ENCODE results near the gene BCR. TPM values are rescaled to one million over a fixed set of nuclear protein-coding genes. Genes with fewer than 3 reads are reported as not detected.
A peak's percentile ranks its signal among the peaks of the same experiment; 100 is the strongest.

BCR gene
- total and polyA plus RNA-seq, 2 of the 13 experiments (the other 11 are each of a cell fraction or from before 2014, with no cell fraction given), result 19.9 to 33.6 TPM

- TF ChIP-seq RXRB (CRISPR knock-in tag; IDR thresholded peaks at IDR 0.05; ENCODE audit: borderline replicate concordance) (no peak), ZNF687 (CRISPR knock-in tag; IDR thresholded peaks at IDR 0.05) (peak; percentile 1; the same call in 1 of the 2 replicates), RAD21 (CRISPR knock-in tag; IDR thresholded peaks at IDR 0.05) (peak; percentile 47; the same call in 1 of the 2 replicates), ZBTB14 (CRISPR knock-in tag; IDR thresholded peaks at IDR 0.05) (0 out of 2 replicates have a peak, but pooled peaks have one; percentile 22), ZHX2 (IDR thresholded peaks at IDR 0.05; ENCODE audit: low read depth) (no peak), ZHX2 (CRISPR knock-in tag; IDR thresholded peaks at IDR 0.05; ENCODE audit: borderline replicate concordance) (0 out of 2 replicates have a peak, but pooled peaks have one; percentile 67), CBFB (CRISPR knock-in tag; IDR thresholded peaks at IDR 0.05) (no peak), MAZ (IDR thresholded peaks at IDR 0.05; ENCODE audit: borderline replicate concordance, low read depth, low read length) (no peak), MAZ (CRISPR knock-in tag; IDR thresholded peaks at IDR 0.05; ENCODE audit: low read depth) (peak; percentile 41), PCBP1 (IDR thresholded peaks at IDR 0.05; ENCODE audit: borderline replicate concordance, low read depth, low read length) (no peak), FOXJ3 (CRISPR knock-in tag; IDR thresholded peaks at IDR 0.05; ENCODE audit: borderline replicate concordance) (no peak), CTCF (CRISPR knock-in tag; IDR thresholded peaks at IDR 0.05) (no peak; the same call in 1 of the 2 replicates)
Measured at GRCh38 chr22:23180301-23180892, at the start of gene BCR (continued).
